Cardiac muscle cell (in vitro differentiated cells and primary cell): Measurements from ENCODE around the gene FBXO44. TPM values are rescaled to one million over a fixed set of nuclear protein-coding genes. Genes with fewer than 3 reads are reported as not detected.

Experiments used
- DNase-seq, 2 donors: peaks; one replicate each; pipeline versions ENCODE4 v3.0.0 to v3.0.0-alpha.2; 2010 to 2017; ENCODE audit warnings: low read depth in 1 of 2, low spot score in 1 of 2
- H3K27ac ChIP-seq: fragments of 200-600 bp; sonication (generic); 2 replicates; pipeline ENCODE4 v1.5.1; 2016
- H3K27me3 ChIP-seq: fragments of 200-600 bp; sonication (generic); 2 replicates; pipeline ENCODE4 v1.6.0; 2016; ENCODE audit warnings: control low read depth
- H3K36me3 ChIP-seq: fragments of 200-600 bp; sonication (generic); 2 replicates; pipeline ENCODE4 v1.5.1; 2016; ENCODE audit warnings: control low read depth
- H3K4me1 ChIP-seq: fragments of 200-600 bp; sonication (generic); 2 replicates; pipeline ENCODE4 v1.8.1; 2017; ENCODE audit warnings: low read depth, mild to moderate bottlenecking, mixed run types
- H3K4me3 ChIP-seq: fragments of 200-600 bp; sonication (generic); 2 replicates; pipeline ENCODE4 v1.5.1; 2016; ENCODE audit warnings: mild to moderate bottlenecking
- H3K9me3 ChIP-seq: fragments of 200-600 bp; sonication (generic); 2 replicates; pipeline ENCODE4 v1.5.1; 2017; ENCODE audit warnings: low read depth, mild to moderate bottlenecking, control low read depth
- polyA plus RNA-seq: library from polyadenylated mRNA; unstranded; fragments of >200 nt; fragmentation: Nextera tagmentation; extraction: Ambion mirVana; gene quantifications from 2 replicates; pipeline ENCODE4 v1.2.1, GENCODE V29; 2016
- total RNA-seq: library from RNA; depleted of rRNA; stranded (reverse); fragments of >200 nt; gene quantifications from 2 replicates; pipeline ENCODE4 v1.2.3, GENCODE V29; 2016
- TF ChIP-seq, protein P1 (sequence below): IDR thresholded peaks from 2 replicates; pipeline ENCODE4 v1.5.1; 2012; ENCODE audit warnings: low read depth, mild to moderate bottlenecking, low read length

FBXO44 gene
- total and polyA plus RNA-seq, 2 experiments from 2014 or later = 43.6 to 58.8 TPM

DNA sequence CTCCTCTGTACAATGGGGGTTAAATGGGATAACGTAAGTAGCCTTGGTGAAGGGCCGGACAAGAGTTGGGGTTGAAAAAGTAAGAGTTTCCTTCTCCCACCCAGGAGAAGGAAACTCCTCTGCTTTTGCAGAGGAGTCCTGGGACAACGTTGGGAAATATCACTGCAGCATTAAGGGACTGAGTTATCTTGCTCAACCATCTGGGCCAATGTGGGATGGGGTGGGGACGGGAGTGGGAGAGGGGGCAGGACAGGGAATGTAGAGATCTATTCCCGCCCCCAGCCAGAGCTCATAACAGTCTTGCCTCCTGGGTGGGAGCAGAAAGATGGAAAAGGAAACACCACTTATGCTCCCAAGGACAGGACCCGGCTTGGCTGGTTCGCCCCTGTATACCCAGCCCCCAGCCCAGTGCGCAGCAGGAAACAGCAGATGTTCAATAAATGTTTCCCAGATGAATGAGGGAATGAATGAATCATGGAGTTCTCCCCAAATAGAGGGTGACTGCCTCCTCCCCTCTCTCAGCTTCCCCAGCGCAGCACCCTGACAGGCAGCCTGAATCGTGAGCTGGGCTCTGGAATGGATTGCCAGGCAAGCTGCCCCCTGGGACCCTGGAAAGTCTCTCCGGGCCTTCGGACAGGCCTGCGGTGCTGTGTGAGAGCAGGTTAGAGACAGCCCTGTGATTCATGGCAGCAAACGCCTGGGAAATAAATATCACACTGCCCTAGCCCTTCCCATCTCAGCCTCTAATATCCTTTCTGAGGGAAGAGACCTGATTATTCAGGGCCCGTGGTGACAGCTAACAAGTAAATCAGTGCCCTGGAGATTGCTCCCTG, 25.3 kb upstream of the FBXO44 start:
- Histone ChIP-seq H3K4me1 (no peaks in the 10 kb centered on the region), H3K36me3 (no peaks in the 10 kb centered on the region), H3K4me3 (no peak overlapping the region), H3K27me3 (no peaks in the 10 kb centered on the region), H3K27ac (no peak overlapping the region), H3K9me3 (no peaks in the 10 kb centered on the region)
- DNase-seq = no peak
- TF ChIP-seq, protein P1, sequence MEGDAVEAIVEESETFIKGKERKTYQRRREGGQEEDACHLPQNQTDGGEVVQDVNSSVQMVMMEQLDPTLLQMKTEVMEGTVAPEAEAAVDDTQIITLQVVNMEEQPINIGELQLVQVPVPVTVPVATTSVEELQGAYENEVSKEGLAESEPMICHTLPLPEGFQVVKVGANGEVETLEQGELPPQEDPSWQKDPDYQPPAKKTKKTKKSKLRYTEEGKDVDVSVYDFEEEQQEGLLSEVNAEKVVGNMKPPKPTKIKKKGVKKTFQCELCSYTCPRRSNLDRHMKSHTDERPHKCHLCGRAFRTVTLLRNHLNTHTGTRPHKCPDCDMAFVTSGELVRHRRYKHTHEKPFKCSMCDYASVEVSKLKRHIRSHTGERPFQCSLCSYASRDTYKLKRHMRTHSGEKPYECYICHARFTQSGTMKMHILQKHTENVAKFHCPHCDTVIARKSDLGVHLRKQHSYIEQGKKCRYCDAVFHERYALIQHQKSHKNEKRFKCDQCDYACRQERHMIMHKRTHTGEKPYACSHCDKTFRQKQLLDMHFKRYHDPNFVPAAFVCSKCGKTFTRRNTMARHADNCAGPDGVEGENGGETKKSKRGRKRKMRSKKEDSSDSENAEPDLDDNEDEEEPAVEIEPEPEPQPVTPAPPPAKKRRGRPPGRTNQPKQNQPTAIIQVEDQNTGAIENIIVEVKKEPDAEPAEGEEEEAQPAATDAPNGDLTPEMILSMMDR = no peak

DNA sequence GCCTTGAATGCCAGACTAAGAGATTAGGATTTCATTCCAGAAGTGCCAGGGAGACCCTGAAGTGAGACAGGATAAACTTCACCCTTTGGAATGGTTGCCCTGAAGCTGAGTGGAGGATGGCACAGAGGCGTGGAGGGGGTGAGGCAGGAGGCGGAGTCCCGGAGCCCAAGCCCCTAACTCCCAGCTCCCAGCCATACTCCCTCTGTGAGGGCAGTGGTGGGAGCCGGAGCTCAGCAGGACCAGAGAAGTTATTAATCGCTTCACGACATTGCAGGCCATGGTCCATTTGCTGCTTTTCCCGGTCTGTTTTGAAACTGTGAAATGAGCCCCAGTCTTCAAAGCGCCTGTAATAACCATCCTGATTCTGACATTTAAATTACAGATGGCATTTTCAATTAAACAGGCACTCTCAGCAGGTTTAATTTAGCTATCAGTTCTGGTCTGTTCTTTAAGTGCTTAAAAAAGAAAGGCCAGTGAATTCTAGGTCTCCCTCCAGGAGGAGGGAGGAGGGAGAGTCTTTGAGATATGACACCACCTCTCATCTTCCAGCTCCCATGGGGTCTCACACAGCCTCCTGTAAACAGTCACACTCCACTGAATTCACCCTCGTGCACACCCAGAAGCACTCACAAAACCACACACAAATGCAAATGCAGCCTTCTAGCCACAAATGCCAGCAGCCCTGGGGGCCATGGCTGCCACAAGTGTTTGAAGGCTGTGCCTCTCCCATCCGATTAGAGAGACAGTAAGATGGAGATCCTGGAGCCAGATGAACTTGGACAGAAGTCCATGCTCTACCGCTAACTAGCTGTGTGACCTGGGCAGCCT, 20.1 kb upstream of the FBXO44 start:
- H3K27me3 ChIP-seq = peaks cover 5% of the 10 kb centered on the region
- TF ChIP-seq, protein P1 = no peak
- no peaks in the 10 kb centered on the region for H3K9me3 ChIP-seq

DNA sequence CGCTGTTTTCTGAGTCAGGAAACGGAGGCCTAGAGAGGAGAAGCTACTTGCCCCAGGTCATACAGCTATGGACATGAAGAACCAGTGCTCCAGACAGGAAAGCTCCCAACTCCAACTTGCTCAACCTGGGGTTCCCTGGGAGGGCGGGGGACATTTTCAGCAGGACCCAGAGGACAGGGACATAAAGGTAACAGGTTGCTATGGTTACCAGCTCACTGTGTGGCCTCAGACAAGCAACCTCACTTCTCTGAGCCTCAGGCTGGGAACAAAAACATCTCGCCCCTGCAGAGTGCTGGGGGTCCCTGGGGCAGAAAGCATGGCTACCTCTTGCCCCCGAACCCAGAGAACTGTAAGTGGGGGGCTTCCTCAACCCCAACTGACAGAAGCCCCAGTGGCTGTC, 16.6 kb upstream of the FBXO44 start:
- H3K4me1 ChIP-seq = no peaks in the 10 kb centered on the region
- H3K27me3 ChIP-seq = peaks cover 5% of the 10 kb centered on the region
- TF ChIP-seq, protein P1 = no peak
- DNase-seq = no peak
- no peaks in the 10 kb centered on the region for H3K36me3 ChIP-seq
- H3K27ac ChIP-seq = no peak overlapping the region
- no peak overlapping the region for H3K4me3 ChIP-seq
- H3K9me3 ChIP-seq = no peaks in the 10 kb centered on the region

More for the DNA sequence above, 20.1 kb upstream of the FBXO44 start:
- no peak overlapping the region for H3K27ac ChIP-seq
- no peaks in the 10 kb centered on the region for H3K4me1 ChIP-seq
- H3K36me3 ChIP-seq = no peaks in the 10 kb centered on the region
- no peak overlapping the region for H3K4me3 ChIP-seq
- DNase-seq = no peak

DNA sequence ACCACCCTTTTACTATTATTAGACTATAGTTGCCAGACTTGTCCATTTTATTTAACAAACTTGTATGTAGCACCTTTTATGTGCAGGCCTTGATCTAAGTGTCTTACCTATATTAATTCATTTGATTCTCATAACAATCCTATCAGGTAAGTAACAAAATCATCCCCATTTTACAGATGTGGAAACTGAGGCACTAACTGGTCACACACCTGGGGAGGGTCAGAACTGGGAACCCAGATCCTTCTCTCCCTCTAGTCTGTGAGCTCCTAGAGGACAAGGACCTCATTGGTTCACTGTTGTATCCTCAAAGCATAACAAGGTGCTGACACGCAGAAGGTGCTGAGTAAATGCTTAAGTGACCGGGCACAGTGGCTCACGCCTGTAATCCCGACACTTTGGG, 15.3 kb upstream of the FBXO44 start:
- TF ChIP-seq, protein P1 = no peak
- no peak for DNase-seq
- Histone ChIP-seq H3K4me1 (no peaks in the 10 kb centered on the region), H3K36me3 (no peaks in the 10 kb centered on the region), H3K27ac (no peak overlapping the region), H3K4me3 (no peak overlapping the region), H3K9me3 (no peaks in the 10 kb centered on the region), H3K27me3 (peaks cover 5% of the 10 kb centered on the region)

DNA sequence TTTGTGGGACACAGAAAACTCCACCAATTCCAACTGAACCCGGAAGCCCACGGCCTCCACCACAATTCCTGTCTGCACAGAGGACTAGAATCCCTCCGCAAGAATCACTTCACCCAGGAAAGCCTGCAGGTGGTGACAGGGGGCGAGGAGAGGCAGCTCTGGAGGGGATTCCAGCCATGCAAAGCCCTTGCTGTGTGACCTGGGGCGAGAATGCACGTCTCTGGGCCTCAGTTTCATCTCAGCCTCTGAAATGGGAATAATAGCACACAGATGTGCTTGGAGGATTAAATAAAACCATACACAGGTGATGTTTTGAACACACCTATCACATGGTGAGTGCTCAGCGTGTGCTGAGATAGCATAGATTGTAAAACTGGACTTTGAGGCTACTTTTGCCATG, 14.6 kb upstream of the FBXO44 start:
- Histone ChIP-seq H3K27me3 (peaks cover 5% of the 10 kb centered on the region), H3K4me1 (no peaks in the 10 kb centered on the region), H3K9me3 (no peaks in the 10 kb centered on the region), H3K27ac (no peak overlapping the region), H3K36me3 (no peaks in the 10 kb centered on the region), H3K4me3 (no peak overlapping the region)
- TF ChIP-seq, protein P1 = no peak
- no peak for DNase-seq
